ENCODE measurements around the gene SOX6. TPM values are rescaled to one million over a fixed set of nuclear protein-coding genes. Genes with fewer than 3 reads are reported as not detected.

The SOX6 gene
- total and polyA plus RNA-seq, 8 donors, result 5.1 to 23.0 (median 18.7) TPM

GRCh38 chr11:16095756-16096155 lies 260.6 kb downstream of the SOX6 start:
- ATAC-seq (no peak), FAIRE-seq (no peak), DNase-seq (no peak)
- Histone ChIP-seq H3K4me3 (no peak overlapping the region), H3K36me3 (no peaks in the 10 kb centered on the region), H3K27me3 (no peaks in the 10 kb centered on the region), H3K4me1 (peaks cover 0 to 27% (median 6%) of the 10 kb centered on the region in 3 donors), H3K27ac (no peak overlapping the region), H3K9me3 (no peaks in the 10 kb centered on the region)
- WGBS, 2 donors, result 89 to 97% methylated on average over 1 of the region's 1 CpG
- no peak for TF ChIP-seq CTCF (IDR thresholded peaks at IDR 0.05)
- intact Hi-C loops (cut with DNase I), result no loop called here

- peaks cover 0 to 20% (median 6%) of the 10 kb centered on the region in 3 donors for H3K4me1 ChIP-seq
- 73 to 74% methylated on average over 3 of the region's 3 CpGs for WGBS, 2 donors
- no peak overlapping the region for H3K27ac ChIP-seq
- no peaks in the 10 kb centered on the region for H3K27me3 ChIP-seq
- TF ChIP-seq CTCF (IDR thresholded peaks at IDR 0.05), result no peak
- ATAC-seq (no peak), FAIRE-seq (no peak), DNase-seq (no peak)
- no peak overlapping the region for H3K4me3 ChIP-seq
- intact Hi-C loops (cut with DNase I), result no loop called here
- no peaks in the 10 kb centered on the region for H3K9me3 ChIP-seq
- H3K36me3 ChIP-seq, result no peaks in the 10 kb centered on the region
Measured at GRCh38 chr11:16093889-16094653, 262.3 kb downstream of the SOX6 start.

- no peak for DNase-seq
- peaks cover 0 to 6% (median under 1%) of the 10 kb centered on the region in 3 donors for H3K4me1 ChIP-seq
- H3K27me3 ChIP-seq, result no peaks in the 10 kb centered on the region
- 89 to 100% methylated on average over 1 of the region's 1 CpG for WGBS, 2 donors
- ATAC-seq, result no peak
- intact Hi-C loops (cut with DNase I), result no loop called here
- H3K4me3 ChIP-seq, result no peak overlapping the region
- H3K9me3 ChIP-seq, result no peaks in the 10 kb centered on the region
- no peak for FAIRE-seq
- H3K36me3 ChIP-seq, result no peaks in the 10 kb centered on the region
- H3K27ac ChIP-seq, result no peak overlapping the region
- no peak for TF ChIP-seq CTCF (IDR thresholded peaks at IDR 0.05)
Measured at GRCh38 chr11:16091862-16092261, 264.5 kb downstream of the SOX6 start.

GRCh38 chr11:16089481-16089880 lies 266.9 kb downstream of the SOX6 start:
- no peak for FAIRE-seq
- intact Hi-C loops (cut with DNase I), result no loop called here

More at GRCh38 chr11:16089481-16089880, 266.9 kb downstream of the SOX6 start:
- no peaks in the 10 kb centered on the region for H3K36me3 ChIP-seq
- H3K4me3 ChIP-seq, result no peak overlapping the region
- TF ChIP-seq CTCF (IDR thresholded peaks at IDR 0.05), result no peak
- no peaks in the 10 kb centered on the region for H3K9me3 ChIP-seq
- ATAC-seq (no peak), DNase-seq (no peak)
- no peaks in the 10 kb centered on the region for H3K27me3 ChIP-seq
- WGBS, 2 donors, result 99 to 100% methylated on average over 1 of the region's 1 CpG
- no peak overlapping the region for H3K27ac ChIP-seq
- H3K4me1 ChIP-seq, result peaks cover 0 to 6% (median 0%) of the 10 kb centered on the region in 3 donors

All from pancreas (tissue), 10 donors.